ENCODE data around the gene TGM3. TPM values are rescaled to one million over a fixed set of nuclear protein-coding genes. Genes with fewer than 3 reads are reported as not detected.

Gene TGM3
- total RNA-seq, 2 donors from 2014 or later = not detected

DNA sequence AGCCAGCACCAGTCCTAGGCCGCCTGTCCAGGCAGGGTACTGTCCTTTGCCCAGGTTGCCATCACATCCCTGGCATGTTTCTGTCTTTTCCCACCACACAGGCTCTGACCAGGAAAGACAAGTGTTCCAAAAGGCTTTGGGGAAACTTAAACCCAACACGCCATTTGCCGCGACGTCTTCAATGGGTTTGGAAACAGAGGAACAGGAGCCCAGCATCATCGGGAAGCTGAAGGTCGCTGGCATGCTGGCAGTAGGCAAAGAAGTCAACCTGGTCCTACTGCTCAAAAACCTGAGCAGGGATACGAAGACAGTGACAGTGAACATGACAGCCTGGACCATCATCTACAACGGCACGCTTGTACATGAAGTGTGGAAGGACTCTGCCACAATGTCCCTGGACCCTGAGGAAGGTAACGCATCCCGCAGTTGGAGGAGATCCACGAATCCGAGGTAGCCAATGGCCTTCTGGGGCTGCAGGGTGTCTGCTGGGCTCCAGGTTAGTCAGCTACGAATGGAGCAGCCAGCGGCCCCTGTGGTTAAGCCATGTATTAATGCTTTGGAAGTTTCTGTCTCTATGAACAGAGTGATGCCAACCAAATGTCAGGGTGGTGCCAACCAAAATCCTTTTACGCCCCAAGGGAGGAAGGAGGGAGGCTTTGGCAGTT is 36.2 kb downstream of the TGM3 start:
- TF ChIP-seq CTCF (IDR thresholded peaks at IDR 0.05) = no peak
- Histone ChIP-seq H3K4me3 (no peak overlapping the region), H3K9me3 (no peaks in the 10 kb centered on the region), H3K36me3 (no peaks in the 10 kb centered on the region), H3K27ac (no peak overlapping the region), H3K4me1 (no peaks in the 10 kb centered on the region), H3K27me3 (no peaks in the 10 kb centered on the region)
- no peak for DNase-seq (ENCODE audit: low spot score)

GRCh38 chr20:2332711-2333110 is 36.9 kb downstream of the TGM3 start:
- H3K36me3 ChIP-seq = no peaks in the 10 kb centered on the region
- H3K9me3 ChIP-seq = no peaks in the 10 kb centered on the region
- no peak for DNase-seq (ENCODE audit: low spot score)
- no peak overlapping the region for H3K27ac ChIP-seq
- H3K27me3 ChIP-seq = no peaks in the 10 kb centered on the region
- H3K4me1 ChIP-seq = no peaks in the 10 kb centered on the region
- H3K4me3 ChIP-seq = no peak overlapping the region
- TF ChIP-seq CTCF (IDR thresholded peaks at IDR 0.05) = no peak

DNA sequence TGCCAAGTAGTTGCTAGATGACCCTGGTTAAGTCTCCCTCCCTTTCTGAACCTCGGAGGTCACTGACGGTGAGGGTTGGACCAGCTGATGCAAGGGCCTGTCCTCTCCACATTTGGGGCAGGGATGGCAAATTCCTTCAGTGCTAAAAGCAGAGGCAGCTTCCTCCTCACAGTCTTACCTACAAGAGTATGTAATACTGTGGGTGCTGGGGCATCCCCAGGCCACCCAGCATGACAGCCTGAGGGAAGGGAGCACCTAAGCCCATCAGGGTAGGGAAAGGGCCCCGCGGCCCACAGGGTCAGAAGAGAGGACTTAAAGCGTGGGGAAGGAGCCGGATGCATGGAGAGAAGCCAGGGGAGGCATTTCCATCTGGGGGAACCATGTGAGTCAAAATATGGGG is 38.0 kb downstream of the TGM3 start:
- Histone ChIP-seq H3K27me3 (no peaks in the 10 kb centered on the region), H3K4me1 (no peaks in the 10 kb centered on the region), H3K36me3 (no peaks in the 10 kb centered on the region), H3K4me3 (no peak overlapping the region), H3K27ac (no peak overlapping the region), H3K9me3 (no peaks in the 10 kb centered on the region)
- TF ChIP-seq CTCF (IDR thresholded peaks at IDR 0.05) = no peak
- DNase-seq (ENCODE audit: low spot score) = no peak

DNA sequence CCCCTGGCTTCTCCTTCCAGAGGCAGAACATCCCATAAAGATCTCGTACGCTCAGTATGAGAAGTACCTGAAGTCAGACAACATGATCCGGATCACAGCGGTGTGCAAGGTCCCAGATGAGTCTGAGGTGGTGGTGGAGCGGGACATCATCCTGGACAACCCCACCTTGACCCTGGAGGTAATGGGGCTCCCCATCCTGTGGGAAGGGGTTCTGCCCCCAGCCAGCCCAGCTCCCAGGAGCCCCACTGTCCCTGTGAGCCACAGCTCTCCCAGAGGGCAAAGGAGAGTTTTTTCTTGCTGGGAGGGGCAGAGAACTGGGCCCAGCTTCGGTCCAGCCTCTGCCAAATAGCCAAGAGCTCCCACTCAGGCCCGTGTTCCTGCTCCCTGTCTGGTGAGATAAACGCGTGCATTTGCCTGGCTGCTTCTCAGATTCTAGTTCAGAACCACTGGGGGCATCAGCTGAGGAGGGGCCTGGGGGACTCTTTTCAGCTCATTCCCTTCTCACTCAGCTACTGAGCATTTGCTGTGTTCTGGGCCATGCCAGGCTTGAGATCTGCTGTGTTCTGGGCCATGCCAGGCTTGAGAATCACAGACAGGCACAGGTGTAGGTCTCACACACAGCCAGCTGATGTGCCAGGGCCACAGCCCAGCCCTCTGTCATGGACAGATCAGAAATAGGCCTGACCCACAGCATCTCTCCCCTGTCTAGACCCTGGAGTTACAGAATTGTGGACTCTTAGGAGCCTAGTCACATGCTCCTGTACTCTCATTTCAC is 39.5 kb downstream of the TGM3 start:
- H3K4me3 ChIP-seq = no peak overlapping the region
- peak; percentile 47 for DNase-seq (ENCODE audit: low spot score)
- no peak for TF ChIP-seq CTCF (IDR thresholded peaks at IDR 0.05)
- H3K4me1 ChIP-seq = no peaks in the 10 kb centered on the region
- H3K36me3 ChIP-seq = no peaks in the 10 kb centered on the region
- H3K9me3 ChIP-seq = no peaks in the 10 kb centered on the region
- no peak overlapping the region for H3K27ac ChIP-seq
- H3K27me3 ChIP-seq = no peaks in the 10 kb centered on the region

GRCh38 chr20:2336471-2336870 is 40.7 kb downstream of the TGM3 start:
- no peak for DNase-seq (ENCODE audit: low spot score)
- Histone ChIP-seq H3K9me3 (no peaks in the 10 kb centered on the region), H3K36me3 (no peaks in the 10 kb centered on the region), H3K4me3 (no peak overlapping the region), H3K4me1 (no peaks in the 10 kb centered on the region), H3K27me3 (no peaks in the 10 kb centered on the region), H3K27ac (no peak overlapping the region)
- TF ChIP-seq CTCF (IDR thresholded peaks at IDR 0.05) = no peak

Measured in right atrium auricular region (tissue), 2 donors.